Fibroblast of skin of right biceps (primary cell): ENCODE measurements around the gene ZNF865.

ENCODE experiments used
- DNase-seq: peaks from one replicate; pipeline ENCODE4 v3.0.0-alpha.2; 2013

The ZNF865 gene

DNA sequence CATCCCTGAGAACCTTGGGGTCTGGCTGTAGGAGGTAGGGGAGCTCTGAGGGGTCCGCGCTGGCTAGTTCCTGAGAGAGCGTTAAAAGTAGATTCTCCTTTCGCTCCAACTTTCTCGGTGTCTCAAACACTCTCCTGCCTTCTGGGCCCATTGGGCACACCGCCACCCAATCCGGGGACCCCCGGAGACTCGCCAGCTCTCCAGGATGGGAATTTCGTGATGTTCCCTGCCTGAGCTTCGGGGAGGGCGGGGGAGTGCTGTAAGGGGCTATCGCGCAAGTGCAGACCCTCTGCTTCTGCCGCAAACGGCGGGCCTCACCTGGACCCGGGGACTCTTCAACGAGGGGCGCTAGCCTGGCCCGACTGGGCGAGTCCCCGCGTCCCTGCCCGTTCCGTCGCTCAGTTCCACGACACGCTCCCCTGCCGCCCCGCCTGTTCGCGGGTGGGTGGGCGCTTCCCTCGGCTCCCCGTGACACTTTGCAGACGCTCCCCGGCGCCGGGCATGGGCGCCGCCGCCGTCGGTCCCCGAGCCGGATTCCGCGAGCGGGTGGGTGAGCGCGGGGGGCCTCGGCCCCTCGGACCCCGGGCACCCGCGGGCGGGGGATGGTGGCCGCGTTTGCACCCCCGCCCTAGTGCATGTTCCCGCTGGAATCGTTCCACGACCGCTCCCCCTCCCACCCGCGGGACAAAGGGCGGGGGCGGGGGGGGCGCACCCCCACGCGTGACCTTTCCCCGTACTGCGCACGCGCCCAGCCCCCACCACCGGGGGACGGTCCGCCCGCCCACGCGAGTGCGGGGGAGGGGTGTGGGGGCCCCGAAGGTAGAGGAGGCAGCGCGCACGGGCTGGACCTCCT lies 42.5 kb downstream of the ZNF865 start, which contains the start of gene CCDC106:
Gene CCDC106 (plus strand): TSS at position 481 of the 853 bp plus-strand sequence. CDS start 835 bp downstream, outside the sequence.
- DNase-seq, result peak; percentile 79

DNA sequence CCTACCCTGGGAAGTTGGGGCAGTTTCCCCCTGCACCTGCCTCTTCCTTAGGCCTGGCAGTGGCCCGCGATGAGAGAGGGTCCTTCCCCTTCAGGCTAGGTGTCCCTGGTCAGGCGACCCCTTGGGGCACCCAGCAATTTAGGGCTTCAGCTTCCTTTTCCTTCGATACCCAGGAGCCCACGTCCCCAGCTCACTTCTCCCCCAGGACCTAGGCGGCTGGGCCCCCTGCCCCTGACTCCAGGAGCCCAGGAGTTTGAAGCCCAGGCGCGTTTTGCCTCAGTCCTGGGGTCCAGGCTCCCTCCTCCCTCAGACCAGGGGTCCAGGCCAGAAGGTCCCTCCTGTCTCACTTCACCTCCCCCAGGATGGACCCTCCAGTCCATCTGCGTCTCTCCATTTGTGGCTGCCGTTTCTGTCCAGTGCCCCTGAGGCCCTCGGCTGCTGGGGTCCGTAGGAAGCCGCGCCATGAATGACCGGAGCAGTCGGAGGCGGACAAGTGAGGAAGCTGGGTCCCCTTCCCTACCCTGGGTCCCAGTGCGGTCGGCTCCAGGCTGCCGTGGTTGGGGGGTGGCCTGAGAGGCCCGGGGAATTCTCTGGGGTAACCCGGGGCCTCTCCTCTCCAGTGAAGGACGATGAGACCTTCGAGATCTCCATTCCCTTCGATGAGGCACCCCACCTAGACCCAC lies 43.3 kb downstream of the ZNF865 start:
- DNase-seq, result no peak

DNA sequence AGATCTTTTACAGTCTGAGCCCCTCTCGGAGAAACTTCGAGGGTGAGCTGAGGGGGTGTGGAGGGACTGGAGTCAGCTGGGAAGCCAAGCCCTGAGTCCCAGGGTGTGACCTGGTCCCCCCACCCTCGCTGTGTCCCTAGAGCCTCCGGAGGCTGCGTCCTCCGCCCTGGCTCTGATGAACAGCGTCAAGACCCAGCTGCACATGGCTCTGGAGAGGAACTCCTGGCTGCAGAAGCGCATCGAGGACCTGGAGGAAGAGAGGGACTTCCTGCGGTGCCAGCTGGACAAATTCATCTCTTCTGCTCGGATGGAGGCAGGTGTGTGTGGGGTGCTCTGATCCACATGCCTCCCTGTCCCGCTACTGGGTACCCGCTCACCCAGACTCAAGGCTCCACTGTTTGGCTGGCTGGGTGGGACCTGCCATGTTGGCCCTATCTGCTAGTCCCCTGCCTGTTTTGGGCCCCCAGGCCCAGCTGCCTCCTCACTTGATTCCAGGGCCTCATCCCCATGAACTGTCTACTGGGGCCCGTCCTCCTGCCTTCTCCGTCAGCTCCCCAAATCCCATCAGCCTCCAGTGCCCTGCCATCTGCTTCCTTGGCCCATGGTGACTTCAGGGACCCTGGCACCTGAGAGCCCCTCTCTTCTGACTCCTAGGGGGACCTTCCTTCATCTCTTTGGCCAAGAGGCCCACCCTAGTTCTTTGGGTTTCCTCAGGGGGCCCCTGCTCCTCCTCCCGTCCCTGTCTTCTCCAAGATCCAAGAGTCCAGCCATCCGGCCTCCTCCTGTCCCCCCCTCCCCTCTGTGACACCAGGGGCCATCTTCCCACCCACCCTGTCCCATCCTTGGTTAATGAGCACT lies 44.0 kb downstream of the ZNF865 start:
- no peak for DNase-seq

DNA sequence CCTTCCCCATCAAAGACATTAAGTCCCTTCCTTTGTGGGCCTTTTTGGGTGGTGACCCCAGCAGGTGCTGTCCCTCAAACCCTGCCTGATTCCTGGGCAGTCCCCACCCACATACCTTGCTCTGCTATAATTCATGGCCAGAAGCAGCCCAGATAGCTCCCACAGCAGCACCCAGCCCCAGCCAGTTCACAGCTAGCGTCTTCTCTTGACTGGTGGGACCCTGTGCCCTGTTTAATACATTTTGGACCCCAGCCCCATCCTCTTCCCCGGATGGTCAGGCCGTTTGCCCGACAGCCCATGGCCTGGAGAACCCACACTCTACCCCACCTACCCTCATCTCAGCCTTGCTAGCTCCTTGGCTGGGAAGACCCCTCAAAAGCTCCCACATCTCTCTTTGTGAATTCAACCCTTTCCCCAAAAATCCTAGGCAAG lies 44.7 kb downstream of the ZNF865 start:
- no peak for DNase-seq

DNA sequence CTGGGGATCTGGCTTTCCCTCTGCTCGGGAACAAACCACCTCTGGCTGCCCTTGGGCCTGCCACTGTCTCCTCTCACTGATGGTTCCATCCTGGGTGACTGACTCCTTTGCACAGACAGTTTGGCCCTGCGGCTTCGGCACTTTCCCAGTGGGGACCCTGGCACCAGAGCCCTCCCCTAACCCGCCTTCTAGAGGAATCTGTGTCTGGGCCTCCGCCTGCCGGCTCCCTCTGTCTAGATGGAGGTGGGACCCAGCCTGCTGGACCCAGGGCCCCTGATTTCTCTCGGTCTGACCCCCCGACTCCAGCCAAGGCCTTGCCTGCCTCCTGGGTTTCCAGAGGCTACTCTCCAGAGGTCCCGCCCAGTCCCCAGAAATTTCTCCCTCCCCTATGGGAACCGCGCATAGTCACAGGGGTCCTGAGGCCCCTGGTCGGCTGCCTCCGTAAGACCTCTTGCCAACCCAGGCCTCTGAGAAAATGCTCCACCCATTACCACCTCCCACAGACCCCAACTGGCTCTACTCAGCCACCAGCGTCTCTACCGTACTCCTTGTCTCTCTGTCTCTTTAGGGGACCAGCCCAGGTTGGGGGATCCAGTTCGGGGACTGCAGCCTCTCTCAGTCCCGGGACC lies 45.3 kb downstream of the ZNF865 start:
- no peak for DNase-seq

DNA sequence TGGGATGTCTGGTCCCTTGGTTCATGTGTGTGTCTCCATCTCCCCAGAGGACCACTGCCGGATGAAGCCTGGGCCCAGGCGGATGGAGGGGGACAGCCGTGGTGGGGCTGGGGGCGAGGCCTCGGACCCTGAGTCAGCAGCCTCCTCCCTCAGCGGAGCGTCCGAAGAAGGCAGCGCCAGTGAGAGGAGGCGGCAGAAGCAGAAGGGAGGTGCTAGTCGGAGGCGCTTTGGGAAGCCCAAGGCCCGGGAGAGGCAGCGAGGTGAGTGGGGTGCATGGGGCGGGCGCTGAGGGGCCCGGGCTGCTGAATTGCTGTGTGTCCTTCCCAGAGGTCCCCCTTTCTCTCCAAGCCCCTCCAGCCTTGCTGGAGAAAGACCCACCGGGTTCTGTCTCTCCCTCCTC lies 45.8 kb downstream of the ZNF865 start:
- DNase-seq, result no peak

DNA sequence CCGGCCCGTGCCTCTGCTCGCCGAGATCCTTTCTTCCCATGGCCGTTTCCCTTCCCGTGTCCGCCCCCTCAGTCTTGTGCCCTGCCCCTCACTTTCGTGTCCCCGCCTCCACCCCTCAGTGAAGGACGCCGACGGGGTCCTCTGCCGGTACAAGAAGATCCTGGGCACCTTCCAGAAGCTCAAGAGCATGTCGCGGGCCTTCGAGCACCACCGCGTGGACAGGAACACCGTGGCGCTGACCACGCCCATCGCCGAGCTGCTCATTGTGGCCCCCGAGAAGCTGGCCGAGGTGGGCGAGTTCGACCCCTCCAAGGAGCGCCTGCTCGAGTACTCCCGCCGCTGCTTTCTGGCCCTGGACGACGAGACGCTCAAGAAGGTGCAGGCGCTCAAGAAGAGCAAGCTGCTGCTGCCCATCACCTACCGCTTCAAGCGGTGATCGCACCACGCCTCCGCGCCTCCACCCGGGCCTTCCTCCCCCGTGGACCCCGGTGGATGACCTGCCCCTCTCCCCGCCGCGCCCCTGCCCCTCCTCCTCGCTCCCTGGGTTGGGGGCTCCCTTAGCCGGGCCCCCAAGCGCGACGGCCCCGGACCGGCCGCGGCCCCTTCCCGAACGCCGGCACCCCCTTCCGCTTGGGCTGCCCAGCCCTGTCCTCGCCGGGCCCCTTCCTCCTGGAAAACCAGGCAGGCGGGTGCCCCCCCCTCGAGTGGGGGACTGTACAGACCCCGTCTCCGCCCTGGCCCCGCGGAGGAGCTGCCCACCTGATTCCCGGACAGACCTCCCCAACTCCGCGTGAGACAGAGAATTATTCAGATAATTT lies 47.1 kb downstream of the ZNF865 start:
- DNase-seq, result no peak

DNA sequence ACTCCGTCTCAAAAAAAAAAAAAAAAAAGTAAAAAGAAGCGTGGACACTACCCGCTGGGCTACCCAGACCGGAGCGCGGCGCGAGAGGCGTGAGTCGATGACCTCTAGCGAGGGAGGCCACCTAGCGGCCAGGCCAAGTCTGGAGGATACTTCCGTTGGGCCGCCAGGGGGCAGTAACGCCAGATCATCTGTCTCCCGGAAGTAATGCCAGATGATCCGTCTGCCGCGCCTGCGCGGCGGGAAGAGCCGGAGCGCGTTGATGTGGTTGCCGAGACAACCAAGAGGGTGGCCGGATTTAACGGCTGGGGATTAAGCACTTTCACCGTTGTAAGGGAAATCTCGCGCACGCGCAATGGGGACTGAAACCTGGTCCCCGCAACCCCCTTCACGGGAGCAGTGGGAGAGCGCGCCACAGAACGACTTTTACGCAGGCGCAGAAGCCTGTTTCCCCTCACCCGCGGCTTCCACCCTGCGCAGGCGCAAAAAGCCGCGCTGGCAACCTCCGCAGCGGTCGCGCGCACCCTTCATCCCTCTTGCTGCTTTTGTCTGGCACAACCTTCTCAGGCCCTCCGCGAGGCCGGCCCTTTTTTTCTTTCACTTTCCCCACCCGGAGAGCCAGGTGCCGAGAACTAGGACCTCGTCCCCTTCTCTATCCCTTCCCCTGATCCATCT lies 48.3 kb downstream of the ZNF865 start:
- DNase-seq, result peak; percentile 99

DNA sequence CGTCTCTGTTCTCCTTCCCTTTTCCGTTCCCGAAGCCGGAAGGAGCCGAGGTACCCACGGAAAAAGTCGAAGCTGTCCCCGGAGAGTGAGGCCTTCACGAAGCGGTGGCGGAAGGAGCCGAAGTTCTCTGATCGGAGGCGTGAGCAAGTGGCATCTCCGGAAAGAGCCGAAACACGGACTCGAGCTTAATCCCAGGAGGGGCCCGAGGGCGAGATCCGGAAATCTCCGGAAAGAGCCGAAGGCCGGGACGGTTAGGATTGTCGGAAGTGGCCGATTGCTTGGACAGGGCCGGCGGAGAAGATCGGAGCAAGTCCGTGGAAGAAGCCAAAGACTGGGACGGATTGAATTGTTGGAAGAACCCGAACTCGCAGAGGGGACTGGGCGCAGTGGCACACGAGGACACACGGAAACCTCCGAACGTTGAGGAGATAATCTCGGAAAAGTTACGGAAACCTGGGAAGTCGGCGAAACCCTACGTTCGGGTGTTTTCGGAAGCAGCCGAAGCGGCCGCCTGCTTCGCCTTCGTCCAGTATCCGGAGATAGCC lies 48.9 kb downstream of the ZNF865 start:
- DNase-seq, result peak; percentile 99

DNA sequence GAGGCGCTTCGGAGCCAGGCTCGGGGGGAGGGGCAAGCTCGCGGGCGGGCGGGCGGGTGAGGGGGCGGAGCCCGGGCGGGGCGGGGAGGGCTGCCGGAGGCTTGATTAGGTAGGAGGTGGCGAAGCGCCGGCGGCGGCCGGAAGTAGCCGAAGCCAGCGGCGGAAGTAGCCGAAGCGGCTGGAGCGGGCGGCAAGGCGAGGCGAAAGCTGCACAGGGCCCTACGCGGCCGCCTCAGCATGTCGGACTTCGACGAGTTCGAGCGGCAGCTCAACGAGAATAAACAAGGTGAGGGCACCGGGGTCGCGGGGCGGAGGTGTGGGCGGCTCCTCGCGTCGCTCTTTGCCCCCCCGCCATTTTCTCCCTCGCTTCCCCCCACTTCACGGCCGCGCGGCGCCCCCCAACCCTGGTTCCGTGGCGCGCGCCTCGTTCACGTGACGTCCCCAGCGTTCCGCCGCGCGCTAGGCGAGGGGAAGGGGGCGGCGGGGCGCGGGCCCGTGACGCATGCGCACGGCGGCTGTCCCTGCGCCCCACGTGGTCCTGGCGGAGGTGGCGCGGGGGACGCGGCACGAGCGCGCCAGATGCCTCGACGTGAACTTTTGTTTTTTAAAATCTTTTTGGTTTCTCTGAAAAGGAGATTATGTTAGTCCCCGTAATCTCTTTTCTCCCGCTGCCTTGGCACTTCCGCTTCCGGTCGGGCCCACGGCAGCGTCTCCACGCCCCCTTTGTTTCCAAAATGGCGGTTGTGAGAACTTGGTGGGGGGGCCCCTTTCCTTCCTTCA lies 49.6 kb downstream of the ZNF865 start, which contains the start of gene U2AF2:
Gene U2AF2 (plus strand): TSS at position 168 of the 780 bp plus-strand sequence. CDS start 70 bp downstream, at position 238.
- DNase-seq, result peak; percentile 91

DNA sequence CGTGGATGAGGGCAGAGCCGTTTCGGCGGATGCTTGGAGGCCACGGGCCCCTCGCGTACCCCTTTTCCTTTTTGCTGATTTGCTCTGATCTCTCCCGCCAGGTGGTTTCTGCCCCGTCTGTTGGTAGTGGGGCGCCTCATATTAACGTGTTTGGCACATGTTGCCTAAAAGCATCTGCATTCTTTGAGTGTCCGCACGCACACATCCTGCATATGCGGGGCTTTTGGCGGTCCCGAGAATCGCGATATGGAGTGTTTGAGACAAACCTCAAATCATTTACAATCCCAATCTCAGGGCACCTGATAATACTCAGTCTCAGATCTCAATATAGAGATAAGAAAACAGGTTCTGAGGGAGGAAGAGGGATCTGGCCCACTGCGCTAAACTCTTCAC lies 50.2 kb downstream of the ZNF865 start:
- DNase-seq, result no peak

DNA sequence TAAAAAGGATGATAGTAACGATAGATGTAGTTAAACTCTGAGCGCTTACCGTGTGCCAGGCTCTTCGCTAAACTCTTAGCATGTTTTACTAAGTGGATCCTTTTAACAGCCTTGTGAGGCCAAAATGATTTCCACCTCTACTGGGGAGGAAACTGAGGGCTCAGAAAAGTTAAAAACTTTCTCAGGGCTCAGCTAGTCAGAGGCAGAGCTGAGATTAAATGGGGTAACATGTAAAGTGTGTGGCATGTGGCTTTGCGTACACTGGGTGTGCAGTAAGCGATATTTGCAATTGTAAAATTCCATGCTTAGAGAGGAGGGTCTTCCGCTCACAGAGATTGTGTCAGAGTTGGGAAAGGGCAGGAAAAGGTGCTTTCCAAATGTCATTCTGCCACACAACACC lies 51.1 kb downstream of the ZNF865 start:
- DNase-seq, result no peak

DNA sequence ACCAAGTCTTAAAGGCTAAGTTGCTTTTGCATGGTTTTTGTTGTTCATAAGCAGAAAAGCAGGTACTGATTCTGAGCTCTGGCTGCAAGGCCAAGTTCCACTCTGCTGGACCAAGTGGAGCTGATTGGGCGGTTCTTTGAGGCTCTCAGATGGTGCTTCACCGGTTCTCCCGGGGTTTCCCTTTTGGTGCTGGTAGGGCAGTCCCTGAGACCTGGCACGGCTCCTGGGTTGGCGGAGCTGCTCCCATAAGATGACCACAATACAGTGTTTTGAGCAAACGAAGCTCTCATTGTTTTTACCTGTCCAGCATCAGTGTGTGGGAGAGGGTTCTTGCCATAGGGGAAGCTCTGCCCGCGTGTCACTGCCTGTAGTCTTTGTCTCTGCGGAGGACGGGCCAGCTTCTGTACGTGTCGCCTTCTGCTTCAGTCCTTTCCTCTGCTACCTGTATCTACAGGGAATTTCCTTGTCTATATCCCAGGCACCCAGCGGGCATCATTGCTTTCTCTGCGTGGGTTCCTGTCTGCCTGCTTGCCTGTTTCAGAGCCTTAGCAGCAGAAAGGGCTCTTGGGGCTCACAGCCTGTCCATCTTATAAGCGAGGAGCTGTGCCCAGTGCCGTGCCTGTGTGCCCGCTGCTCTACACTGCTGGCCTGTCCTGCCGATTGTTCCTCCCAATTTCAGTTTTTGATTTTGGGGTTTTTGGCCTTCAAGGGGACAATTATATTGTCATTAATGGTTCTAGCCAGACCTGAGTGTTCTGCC lies 51.7 kb downstream of the ZNF865 start:
- DNase-seq, result no peak

DNA sequence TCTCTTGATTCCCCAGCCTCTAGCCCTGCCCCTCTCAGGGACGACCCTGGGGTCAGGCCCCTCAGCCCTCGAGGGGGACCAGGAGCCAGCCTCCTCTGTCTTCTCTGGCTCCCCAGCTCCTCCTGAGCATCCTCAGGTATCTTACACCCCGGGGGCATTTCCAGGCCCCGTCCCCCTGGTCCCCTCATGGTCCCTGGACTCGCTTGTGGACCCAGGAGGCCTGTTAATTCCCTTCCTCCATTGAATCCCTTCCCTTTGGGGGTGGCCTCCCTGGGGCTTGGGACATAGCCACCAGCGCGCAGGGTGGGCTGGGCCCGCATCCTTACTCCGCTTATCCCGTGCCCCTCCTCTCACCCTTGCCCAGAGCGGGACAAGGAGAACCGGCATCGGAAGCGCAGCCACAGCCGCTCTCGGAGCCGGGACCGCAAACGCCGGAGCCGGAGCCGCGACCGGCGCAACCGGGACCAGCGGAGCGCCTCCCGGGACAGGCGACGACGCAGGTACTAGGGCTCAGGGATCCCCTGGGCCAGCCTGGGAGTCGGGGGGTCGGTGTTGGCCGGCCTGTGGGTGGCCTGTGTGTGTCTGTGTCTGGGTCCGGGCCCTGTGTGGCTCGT lies 53.5 kb downstream of the ZNF865 start:
- DNase-seq, result no peak

DNA sequence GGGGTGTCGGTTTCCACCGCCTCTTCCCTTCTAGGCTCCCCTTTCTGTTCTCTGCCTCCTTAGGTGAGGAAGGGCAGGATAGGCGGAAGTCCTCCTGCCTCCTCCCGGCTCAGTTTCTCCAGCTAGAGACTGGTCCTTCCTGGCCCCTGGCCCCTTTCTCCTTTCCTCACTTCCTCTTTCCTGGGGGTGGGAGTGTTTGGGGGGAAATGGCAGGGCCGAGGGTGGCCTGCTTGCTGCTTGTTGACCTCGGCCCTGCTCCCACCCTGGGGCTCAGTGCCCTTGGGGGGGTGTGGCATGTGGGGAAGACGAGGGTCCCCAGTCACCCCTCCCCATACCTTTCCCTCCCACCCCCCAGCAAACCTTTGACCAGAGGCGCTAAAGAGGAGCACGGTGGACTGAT lies 54.4 kb downstream of the ZNF865 start:
- DNase-seq, result no peak

DNA sequence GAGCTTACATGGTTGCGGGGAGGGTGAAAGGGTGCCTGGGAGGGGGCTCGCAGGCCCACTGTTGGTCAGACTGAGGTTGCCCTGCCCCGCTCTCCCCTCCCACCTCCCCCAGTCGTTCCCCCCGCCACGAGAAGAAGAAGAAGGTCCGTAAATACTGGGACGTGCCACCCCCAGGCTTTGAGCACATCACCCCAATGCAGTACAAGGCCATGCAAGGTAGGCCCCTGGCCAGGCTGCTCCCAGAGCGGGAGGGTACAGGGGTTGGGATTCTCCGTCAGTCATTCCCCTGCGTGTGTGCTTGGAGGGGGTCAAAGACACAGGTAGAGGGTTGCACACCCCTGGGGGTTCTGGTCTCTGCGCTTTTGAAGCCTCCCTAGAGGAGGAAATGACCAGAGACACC lies 55.0 kb downstream of the ZNF865 start:
- no peak for DNase-seq

DNA sequence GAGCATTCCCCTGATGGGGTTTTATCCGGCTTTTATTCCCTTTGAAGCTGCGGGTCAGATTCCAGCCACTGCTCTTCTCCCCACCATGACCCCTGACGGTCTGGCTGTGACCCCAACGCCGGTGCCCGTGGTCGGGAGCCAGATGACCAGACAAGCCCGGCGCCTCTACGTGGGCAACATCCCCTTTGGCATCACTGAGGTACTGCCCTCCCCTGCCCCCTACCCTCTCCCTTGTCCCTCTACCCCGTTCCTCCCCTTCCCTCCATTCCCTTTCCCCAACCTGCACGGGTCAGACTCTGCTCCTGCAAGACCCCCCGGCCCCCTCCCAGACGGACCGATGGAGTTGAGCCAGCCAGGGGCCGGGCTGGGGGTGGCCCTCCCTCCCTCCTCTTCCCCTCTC lies 55.5 kb downstream of the ZNF865 start:
- no peak for DNase-seq

DNA sequence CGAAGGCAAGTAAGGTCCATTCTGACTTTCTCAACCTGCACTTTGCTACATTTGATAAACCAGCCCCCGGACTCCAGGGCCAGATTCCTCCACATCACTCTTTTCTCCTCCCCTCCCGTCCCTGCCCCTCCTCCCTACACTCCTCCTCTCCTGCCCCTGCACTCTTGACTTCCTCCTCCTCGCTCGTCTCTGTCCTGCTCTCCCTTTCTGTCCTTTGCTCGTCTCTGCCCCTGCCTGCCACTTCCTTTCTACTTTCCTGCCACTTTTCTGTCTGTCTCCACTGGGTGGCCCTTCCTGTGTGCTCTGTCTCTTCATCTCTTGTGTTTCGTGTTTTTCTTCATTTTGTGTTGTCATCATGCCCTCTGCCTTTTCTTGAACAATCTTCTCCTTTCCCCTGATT lies 56.4 kb downstream of the ZNF865 start:
- no peak for DNase-seq
